Activated B cell treated with CpG ODN at 0.5 μM for 24 hours (primary cell): ENCODE data around the gene LRRC42. TPM values are rescaled to one million over a fixed set of nuclear protein-coding genes. Genes with fewer than 3 reads are reported as not detected.

Source experiments
- ATAC-seq: fragments of 200-7000 bp; cut with Tn5 transposase; one replicate; pipeline ENCODE4 v1.10.0; 2021; ENCODE audit warnings: low read depth, mild to moderate bottlenecking, moderate library complexity
- CTCF ChIA-PET: fragments of 350-600 bp; sonication (Branson Sonifier 250); formaldehyde crosslinking; loops from one replicate; lab custom pipeline; 2021; ENCODE audit warnings: antibody characterized with exemption; lab: Charles Lee
- POLR2A ChIA-PET: fragments of 350-600 bp; sonication (Branson Sonifier 250); formaldehyde crosslinking; loops from one replicate; lab custom pipeline; 2021; ENCODE audit warnings: antibody characterized with exemption; lab: Charles Lee
- DNase-seq: peaks from one replicate; pipeline ENCODE4 v3.0.0; 2022
- H3K27ac Mint-ChIP-seq: one replicate; pipeline ENCODE4 v1.8.0; 2020; ENCODE audit warnings: mixed read lengths
- H3K27me3 Mint-ChIP-seq: one replicate; pipeline ENCODE4 v1.8.0; 2021; ENCODE audit warnings: mixed read lengths
- H3K36me3 Mint-ChIP-seq: one replicate; pipeline ENCODE4 v1.8.0; 2021; ENCODE audit warnings: low read depth, mixed read lengths
- H3K4me1 Mint-ChIP-seq: one replicate; pipeline ENCODE4 v1.8.0; 2021; ENCODE audit warnings: mixed read lengths
- H3K4me3 Mint-ChIP-seq: one replicate; pipeline ENCODE4 v1.8.0; 2020; ENCODE audit warnings: mild to moderate bottlenecking, mixed read lengths
- H3K9me3 Mint-ChIP-seq: one replicate; pipeline ENCODE4 v1.8.0; 2020; ENCODE audit warnings: mixed read lengths
- CTCF ChIP-seq: fragments of 200-600 bp; IDR thresholded peaks from one replicate; pipeline ENCODE4 v1.8.0; 2022; ENCODE audit warnings: antibody characterized with exemption, mild to moderate bottlenecking
- intact Hi-C: fragments of 100-400 bp; cut with micrococcal nuclease; formaldehyde crosslinking; loops from one replicate; pipeline ENCODE4 v1.15.1; 2024
- total RNA-seq: library from RNA; stranded (reverse); gene quantifications from 2 replicates; pipeline ENCODE4 v1.2.3, GENCODE V29; 2022

The LRRC42 gene
- total RNA-seq, 1 donor from 2014 or later = 13.8 TPM

GRCh38 chr1:53902235-53903138 lies 43.7 kb upstream of the LRRC42 start:
- Mint-ChIP-seq H3K27ac (no peak overlapping the region), H3K27me3 (no peaks in the 10 kb centered on the region), H3K4me1 (no peaks in the 10 kb centered on the region), H3K36me3 (no peaks in the 10 kb centered on the region), H3K4me3 (no peak overlapping the region), H3K9me3 (no peaks in the 10 kb centered on the region)
- no peak for TF ChIP-seq CTCF
- DNase-seq (no peak), ATAC-seq (no peak)
- ChIA-PET POLR2A (no interaction called here), CTCF (no interaction called here)
- intact Hi-C loops = no loop called here

GRCh38 chr1:53905509-53905908 lies 40.6 kb upstream of the LRRC42 start:
- intact Hi-C loops = no loop called here
- Mint-ChIP-seq H3K27ac (no peak overlapping the region), H3K4me1 (no peaks in the 10 kb centered on the region), H3K36me3 (no peaks in the 10 kb centered on the region), H3K9me3 (no peaks in the 10 kb centered on the region), H3K27me3 (no peaks in the 10 kb centered on the region), H3K4me3 (no peak overlapping the region)
- CTCF ChIA-PET = no interaction called here
- ATAC-seq (no peak), DNase-seq (no peak)
- POLR2A ChIA-PET = no interaction called here
- TF ChIP-seq CTCF = no peak

GRCh38 chr1:53906121-53906520 lies 40.0 kb upstream of the LRRC42 start:
- H3K36me3 Mint-ChIP-seq = no peaks in the 10 kb centered on the region
- no peaks in the 10 kb centered on the region for H3K27me3 Mint-ChIP-seq
- no peaks in the 10 kb centered on the region for H3K4me1 Mint-ChIP-seq
- no peak for TF ChIP-seq CTCF
- no peak overlapping the region for H3K27ac Mint-ChIP-seq
- CTCF ChIA-PET = no interaction called here
- intact Hi-C loops = no loop called here
- H3K9me3 Mint-ChIP-seq = no peaks in the 10 kb centered on the region
- ATAC-seq (no peak), DNase-seq (no peak)
- no peak overlapping the region for H3K4me3 Mint-ChIP-seq
- POLR2A ChIA-PET = no interaction called here

- intact Hi-C loops = no loop called here
- no peaks in the 10 kb centered on the region for H3K9me3 Mint-ChIP-seq
- ATAC-seq (no peak), DNase-seq (no peak)
- peaks cover 4% of the 10 kb centered on the region for H3K36me3 Mint-ChIP-seq
- H3K27me3 Mint-ChIP-seq = no peaks in the 10 kb centered on the region
- no peak overlapping the region for H3K27ac Mint-ChIP-seq
- CTCF ChIA-PET = no interaction called here
- no peak overlapping the region for H3K4me3 Mint-ChIP-seq
- no peaks in the 10 kb centered on the region for H3K4me1 Mint-ChIP-seq
- POLR2A ChIA-PET = no interaction called here
- TF ChIP-seq CTCF = no peak
Observed at GRCh38 chr1:53909946-53910345, 36.2 kb upstream of the LRRC42 start.

- Mint-ChIP-seq H3K27me3 (no peaks in the 10 kb centered on the region), H3K4me3 (no peak overlapping the region), H3K36me3 (peaks cover 16% of the 10 kb centered on the region), H3K9me3 (no peaks in the 10 kb centered on the region), H3K27ac (no peak overlapping the region), H3K4me1 (no peaks in the 10 kb centered on the region)
- ATAC-seq = no peak
- intact Hi-C loops = no loop called here
- no peak for DNase-seq
- no peak for TF ChIP-seq CTCF
- ChIA-PET POLR2A (no interaction called here), CTCF (no interaction called here)
Observed at GRCh38 chr1:53911442-53911841, 34.7 kb upstream of the LRRC42 start.
